Vagina (tissue), 2 donors: ENCODE data around the gene ACAD10.

Experiments used
- POLR2A ChIP-seq, 2 donors: fragments of 450-650 bp; IDR thresholded peaks; one replicate each; pipeline ENCODE4 v1.6.1; 2017; ENCODE audit warnings: antibody characterized with exemption in 2 of 2, mild to moderate bottlenecking in 2 of 2, moderate library complexity in 2 of 2
- POLR2AphosphoS5 ChIP-seq, 2 donors: sonication (generic); formaldehyde crosslinking; IDR thresholded peaks; one replicate each; pipeline ENCODE4 v1.9.0; 2017; ENCODE audit warnings: antibody characterized with exemption in 2 of 2, mild to moderate bottlenecking in 2 of 2, low read depth in 1 of 2; ENCODE audit not compliant: insufficient read depth in 1 of 2
- TF ChIP-seq, protein P1 (sequence below), 3 experiments: fragments of 450-650 bp in 2 of 3; fragments of 200-600 bp in 1 of 3; sonication (generic) in 1 of 3; IDR thresholded peaks; one replicate each; pipeline ENCODE4 v1.5.1; 2017 to 2019; ENCODE audit warnings: antibody characterized with exemption in 3 of 3, mild to moderate bottlenecking in 2 of 3, moderate library complexity in 2 of 3

DNA sequence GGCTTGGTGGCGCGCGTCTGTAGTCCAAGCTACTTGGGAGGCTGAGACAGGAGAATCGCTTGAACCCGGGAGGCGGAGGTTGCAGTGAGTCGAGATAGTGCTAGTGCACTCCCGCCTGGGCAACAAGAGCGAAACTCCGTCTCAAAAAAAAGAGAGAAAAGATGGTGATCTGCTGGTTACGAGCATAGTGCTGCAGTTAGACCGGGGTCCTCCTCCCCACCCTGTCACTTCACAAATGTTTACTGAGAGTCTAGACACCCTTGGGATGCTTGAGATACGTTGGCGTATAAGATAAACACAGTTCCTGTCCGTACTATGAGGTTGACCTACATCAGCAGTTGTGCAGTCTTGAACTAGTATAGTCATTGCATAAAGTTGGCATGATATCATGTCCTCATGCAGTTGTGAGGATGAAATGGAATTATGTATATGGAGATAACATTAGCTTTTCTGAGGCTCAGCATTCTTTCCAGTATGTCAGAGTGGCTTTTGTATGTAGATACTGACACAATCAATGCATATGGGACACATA, 787 bp downstream of the ACAD10 start:
- TF ChIP-seq, protein P1, sequence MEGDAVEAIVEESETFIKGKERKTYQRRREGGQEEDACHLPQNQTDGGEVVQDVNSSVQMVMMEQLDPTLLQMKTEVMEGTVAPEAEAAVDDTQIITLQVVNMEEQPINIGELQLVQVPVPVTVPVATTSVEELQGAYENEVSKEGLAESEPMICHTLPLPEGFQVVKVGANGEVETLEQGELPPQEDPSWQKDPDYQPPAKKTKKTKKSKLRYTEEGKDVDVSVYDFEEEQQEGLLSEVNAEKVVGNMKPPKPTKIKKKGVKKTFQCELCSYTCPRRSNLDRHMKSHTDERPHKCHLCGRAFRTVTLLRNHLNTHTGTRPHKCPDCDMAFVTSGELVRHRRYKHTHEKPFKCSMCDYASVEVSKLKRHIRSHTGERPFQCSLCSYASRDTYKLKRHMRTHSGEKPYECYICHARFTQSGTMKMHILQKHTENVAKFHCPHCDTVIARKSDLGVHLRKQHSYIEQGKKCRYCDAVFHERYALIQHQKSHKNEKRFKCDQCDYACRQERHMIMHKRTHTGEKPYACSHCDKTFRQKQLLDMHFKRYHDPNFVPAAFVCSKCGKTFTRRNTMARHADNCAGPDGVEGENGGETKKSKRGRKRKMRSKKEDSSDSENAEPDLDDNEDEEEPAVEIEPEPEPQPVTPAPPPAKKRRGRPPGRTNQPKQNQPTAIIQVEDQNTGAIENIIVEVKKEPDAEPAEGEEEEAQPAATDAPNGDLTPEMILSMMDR (IDR thresholded peaks at IDR 0.05): no peak
- TF ChIP-seq POLR2A (IDR thresholded peaks at IDR 0.05) (no peak), POLR2AphosphoS5 (IDR thresholded peaks at IDR 0.05; ENCODE audit: insufficient read depth in 1 of 2, low read depth in 1 of 2) (no peak)
